SU-DHL-6 (cell line): ENCODE measurements around the gene ALX4.

ENCODE experiments used
- EZH2phosphoT487 ChIP-seq: fragments of 200-600 bp; sonication (generic), shearing (Covaris generic); conservative IDR thresholded peaks from 2 replicates; pipeline ENCODE4 v1.6.1; 2018; ENCODE audit warnings: mild to moderate bottlenecking, antibody characterized with exemption, low read length, moderate library complexity, mixed read lengths
- TF ChIP-seq, protein P1 (sequence below): fragments of 200-600 bp; sonication (generic); IDR thresholded peaks from one replicate; pipeline ENCODE4 v1.5.1; 2017; ENCODE audit warnings: antibody characterized with exemption, mild to moderate bottlenecking, low read length, moderate library complexity; ENCODE audit not compliant: insufficient read depth, poor library complexity, severe bottlenecking

DNA sequence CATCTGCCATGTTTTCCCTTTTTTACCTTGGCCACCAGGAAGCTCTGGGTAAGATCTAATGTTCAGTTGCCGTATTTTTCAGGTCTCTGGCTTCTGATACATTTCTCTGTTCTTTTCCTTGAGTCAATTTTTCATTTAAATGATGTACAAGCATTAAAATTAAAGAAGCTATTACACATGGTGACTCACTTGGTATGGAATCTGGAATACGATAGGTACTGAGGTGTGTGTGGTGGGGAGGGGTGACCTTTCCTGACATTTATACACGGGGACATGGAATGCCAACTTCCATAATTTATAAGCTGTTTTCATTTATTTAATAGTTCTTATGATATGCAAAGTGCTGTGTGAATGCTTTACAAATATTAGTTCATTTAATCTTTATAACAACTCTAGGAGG lies 47.8 kb upstream of the ALX4 start:
- TF ChIP-seq, protein P1, sequence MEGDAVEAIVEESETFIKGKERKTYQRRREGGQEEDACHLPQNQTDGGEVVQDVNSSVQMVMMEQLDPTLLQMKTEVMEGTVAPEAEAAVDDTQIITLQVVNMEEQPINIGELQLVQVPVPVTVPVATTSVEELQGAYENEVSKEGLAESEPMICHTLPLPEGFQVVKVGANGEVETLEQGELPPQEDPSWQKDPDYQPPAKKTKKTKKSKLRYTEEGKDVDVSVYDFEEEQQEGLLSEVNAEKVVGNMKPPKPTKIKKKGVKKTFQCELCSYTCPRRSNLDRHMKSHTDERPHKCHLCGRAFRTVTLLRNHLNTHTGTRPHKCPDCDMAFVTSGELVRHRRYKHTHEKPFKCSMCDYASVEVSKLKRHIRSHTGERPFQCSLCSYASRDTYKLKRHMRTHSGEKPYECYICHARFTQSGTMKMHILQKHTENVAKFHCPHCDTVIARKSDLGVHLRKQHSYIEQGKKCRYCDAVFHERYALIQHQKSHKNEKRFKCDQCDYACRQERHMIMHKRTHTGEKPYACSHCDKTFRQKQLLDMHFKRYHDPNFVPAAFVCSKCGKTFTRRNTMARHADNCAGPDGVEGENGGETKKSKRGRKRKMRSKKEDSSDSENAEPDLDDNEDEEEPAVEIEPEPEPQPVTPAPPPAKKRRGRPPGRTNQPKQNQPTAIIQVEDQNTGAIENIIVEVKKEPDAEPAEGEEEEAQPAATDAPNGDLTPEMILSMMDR: no peak
- no peak for TF ChIP-seq EZH2phosphoT487
